ENCODE measurements around the gene ABHD13.
"Not testable (repeated sequence)": the region's sequence is repeated elsewhere in the genome, so short reads cannot be mapped to it uniquely, and the experiment has no call there.

ABHD13 gene

DNA sequence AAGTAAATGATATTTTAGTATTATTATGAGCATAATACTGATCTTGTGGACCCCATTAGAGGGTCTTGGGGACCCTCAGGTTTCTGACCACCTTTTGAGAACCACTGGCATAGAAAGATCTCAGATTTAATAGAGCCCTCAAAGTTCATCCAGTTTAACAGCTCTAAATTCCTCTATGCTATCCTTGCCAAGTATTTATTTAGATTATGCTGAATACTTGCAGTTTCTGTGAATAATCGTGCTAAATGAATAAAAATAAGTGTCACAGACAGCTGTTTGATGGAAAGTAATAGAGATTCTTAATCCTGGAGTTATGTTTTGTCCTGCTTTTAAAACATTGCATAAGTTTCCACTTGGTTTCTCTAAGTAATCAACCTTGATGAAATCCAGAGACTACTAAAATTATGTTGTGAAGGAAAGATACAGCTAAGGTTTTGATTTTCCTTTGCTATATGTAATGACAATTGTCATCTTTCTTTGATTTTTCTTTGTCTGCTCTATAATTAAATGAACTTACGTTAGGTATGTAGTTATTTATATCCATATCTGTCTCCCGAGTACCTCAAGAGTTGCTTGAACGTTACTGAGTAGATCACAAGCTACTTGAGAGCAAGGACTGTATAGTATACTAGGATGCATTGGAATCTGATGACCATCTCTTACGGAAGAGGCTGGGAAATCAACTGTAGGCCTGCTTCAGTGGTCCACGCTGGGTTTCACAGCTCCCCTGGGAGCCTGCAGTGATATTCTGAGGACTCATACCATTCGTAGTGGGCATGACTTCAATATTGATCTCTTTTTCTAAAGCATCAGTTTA lies 5.7 kb downstream of the ABHD13 start:
- no peak for DNase-seq (ENCODE audit: low spot score)

DNA sequence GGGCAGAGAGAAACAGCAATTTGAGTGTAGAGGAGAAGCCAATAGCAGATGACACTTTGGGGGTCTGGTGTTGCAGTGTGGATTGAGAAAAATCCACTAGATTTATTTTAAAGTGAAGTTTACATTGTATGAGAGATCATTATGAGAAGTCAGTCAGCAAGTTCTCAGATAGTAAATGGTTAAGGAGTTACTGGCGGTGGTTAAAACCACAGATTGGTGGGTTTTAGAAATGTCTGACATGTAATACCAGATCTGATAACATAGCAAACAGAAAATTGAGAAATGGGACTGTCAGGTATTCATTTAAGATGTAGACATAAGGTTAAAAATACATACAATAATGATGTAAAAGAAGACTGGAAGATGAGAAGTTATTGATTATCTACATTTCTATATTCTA lies 7.2 kb downstream of the ABHD13 start:
- DNase-seq (ENCODE audit: low spot score), result no peak

DNA sequence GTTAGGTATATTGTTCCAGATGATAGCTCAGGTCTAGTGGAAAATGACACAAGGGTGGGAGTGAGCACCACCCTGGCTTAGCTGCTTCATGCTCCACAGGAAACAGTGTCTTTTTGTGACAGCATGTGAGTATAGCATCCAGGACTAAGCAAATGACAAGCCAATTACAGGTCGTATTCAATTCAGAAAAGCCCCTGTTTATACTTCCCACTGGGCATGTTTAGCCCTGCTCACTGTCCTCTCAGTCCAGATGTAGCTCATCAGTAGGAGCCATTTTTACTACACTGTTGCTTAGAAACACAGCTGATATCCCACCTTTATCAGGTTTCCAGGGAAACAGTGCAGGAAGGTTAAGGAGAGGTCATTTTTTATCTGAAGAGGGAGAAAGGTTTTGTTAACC lies 8.0 kb downstream of the ABHD13 start:
- DNase-seq (ENCODE audit: low spot score), result no peak

DNA sequence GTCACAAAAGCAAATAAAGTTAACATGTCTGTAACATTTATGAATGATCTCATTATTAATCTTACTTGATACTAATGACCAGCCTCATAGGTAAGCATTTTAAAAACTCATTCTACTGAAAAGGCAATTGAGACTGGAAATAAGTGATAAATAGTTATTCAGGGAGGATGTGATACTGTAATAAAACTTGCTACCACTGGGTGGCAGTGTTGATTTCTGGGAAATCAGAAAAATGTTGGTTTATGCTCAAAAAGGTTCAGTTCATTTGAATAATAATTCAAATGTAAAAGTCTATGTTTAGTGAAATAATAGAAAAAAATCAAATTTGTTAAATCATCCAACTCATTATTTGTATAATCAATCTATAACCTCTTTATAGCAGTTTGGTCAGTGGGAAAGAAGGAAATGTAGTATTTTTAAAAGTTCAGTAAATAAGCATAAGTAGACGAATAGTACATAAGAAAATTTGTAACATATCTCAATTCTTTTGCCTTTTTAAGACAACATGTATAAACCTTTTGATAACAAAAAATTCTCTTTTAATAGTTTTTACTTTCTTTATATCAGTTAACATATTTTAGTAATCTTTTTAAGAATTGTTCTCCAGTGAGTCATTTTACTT lies 9.6 kb downstream of the ABHD13 start:
- DNase-seq (ENCODE audit: low spot score), result peak; percentile 39

DNA sequence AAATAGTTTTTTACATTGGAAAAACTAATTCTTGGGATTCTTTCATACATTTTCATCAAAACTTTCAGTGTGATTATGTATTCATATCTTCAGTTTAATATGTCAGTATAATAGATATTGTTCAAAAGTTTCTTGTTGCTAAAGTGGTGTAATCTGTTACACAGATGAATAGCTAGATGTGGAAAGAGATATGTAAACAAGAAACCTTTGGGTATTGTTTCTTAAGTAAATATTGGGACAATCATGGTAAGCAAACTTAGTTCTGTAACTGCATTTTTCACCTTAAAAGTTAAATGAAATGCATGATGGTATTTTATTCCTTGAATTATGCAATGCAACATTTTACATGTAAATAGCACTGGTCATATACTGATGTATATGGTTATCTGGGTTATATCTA lies 12.2 kb downstream of the ABHD13 start:
- DNase-seq (ENCODE audit: low spot score), result no peak

DNA sequence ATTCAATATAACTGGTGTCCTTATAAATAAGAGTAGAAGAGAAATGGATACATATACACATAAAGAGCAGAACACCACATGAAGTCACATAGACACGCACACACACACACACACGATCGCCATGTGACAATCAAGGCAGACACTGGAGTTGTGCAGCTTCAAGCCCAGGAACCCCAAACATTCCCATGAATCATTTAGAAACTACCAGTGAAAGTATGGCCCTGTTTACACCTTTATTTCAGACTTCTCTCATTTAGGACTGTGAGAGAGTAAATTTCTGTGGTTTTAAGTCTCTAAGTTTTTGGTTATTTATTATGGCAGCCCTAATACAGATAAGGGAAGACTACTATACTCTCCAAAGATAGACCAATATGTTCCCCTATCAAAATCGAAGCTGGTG lies 31.0 kb downstream of the ABHD13 start:
- no peak for DNase-seq (ENCODE audit: low spot score)

DNA sequence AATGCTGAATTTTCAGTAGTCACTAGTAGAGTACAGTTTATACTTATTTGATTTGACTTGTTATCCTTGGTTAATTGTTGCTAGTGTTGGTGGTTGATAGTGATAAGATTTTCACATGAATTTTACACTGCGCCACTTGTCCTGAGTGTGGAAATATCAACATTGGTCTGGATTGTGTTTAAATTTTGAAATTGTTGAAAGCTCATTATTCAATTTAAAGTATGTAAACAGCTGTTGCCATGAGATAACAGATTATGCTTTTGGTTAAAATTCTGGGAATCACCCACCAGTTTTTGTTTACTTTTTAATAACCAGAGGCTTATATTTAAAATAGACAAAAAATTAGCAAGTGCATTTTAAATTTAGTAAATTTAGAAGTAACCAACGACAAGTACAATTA lies 39.1 kb downstream of the ABHD13 start:
- no peak for DNase-seq (ENCODE audit: low spot score)

DNA sequence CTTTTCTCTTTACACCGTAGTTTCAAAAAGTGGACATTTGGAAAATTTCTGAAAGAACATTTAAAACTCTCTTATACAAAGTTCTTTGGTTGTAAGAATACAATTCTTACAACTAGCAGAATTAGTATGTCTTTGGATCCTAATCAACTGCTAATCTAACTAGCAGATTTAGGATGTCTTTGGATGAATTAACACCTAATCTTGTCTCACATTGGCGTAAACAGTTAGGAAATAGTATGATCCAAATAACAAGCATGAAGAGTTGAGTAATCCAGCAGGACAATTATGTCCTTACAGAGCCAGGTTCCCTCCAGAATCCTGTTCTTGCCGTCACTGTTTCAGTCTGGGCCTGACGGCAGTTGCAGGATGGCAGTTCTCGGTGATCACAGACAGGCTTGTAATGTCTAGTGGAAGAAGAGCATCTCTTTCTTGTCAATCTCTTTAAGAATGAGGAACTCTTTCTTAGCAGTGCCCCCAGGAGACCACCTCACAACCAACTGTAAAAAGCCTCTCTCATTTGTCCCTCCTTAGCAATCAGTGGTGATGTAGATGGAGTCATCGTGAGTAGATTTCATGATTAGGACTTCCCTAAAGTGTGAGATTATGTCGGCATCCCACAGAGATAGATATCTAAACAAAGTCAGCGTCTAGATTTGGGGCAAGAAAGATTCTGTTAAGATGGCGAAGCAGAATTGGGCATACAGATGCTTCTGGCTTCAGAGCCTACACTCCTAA lies 45.6 kb downstream of the ABHD13 start:
- no peak for DNase-seq (ENCODE audit: low spot score)

DNA sequence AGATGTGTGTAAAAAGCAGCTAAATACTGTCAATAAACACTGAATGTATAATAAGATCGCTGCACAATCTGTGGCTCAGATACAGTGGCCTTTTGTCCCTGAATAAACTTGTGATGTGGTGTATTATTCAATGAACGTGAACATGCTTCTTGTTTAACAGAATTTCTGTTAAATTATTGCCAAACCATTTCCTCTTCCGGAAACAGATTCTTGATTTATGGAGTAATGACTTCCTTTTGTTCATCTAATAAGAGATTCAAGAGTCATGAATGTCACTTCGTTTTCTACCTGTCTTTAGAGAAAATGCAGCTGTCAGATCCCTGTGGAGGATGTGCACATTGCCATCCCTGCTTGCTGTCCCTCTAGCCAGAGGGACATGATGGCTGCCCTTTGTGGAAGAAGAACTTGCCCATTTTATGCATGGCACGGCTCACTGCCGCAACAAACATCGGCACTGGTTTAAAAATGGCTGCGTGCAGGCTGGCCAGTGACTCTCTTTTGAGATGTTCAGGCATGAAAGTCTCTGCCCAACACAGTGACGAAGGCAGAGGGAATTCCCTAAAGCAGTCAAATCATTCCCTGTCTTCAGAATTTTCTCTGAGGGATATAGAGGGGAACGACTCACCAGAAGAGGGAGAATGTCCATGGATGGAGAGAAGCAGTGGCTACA lies 48.3 kb downstream of the ABHD13 start:
- no peak for DNase-seq (ENCODE audit: low spot score)

DNA sequence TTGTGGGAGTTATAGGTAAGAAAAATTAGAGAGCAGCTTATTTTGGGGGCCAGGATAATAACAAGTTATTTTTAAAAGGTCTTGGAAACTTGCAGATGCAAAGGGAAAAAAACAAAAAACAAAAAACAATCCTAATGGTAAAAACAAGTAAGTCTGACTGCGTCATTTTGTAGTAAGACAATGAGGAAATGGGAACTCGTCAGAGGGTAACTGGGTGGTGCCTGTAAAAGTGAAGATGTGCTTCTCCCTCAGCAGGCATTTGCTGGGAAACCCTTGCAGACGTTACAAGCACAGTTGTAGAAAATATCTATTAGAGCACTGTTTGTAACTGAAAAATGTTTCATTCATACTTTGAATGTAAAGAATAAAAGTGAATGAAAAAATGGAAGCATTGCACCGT lies 49.2 kb downstream of the ABHD13 start:
- DNase-seq (ENCODE audit: low spot score), result no peak

DNA sequence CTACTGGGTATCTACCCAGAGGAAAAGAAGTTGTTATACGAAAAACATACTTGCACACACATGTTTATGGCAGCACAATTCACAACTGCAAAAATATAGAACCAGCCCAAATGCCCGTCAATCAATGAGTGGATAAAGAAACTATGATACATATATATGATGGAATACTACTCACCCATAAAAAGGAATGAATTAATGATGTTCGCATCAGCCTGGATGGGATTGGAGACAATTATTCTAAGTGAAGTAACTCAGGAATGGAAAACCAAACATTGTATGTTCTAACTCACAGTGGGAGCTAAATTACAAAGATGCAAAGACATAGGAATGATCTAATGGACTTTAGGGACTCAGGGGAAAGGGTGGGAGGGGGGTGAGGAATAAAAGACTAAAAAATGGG lies 49.7 kb downstream of the ABHD13 start:
- not testable (repeated sequence) for DNase-seq (ENCODE audit: low spot score)

DNA sequence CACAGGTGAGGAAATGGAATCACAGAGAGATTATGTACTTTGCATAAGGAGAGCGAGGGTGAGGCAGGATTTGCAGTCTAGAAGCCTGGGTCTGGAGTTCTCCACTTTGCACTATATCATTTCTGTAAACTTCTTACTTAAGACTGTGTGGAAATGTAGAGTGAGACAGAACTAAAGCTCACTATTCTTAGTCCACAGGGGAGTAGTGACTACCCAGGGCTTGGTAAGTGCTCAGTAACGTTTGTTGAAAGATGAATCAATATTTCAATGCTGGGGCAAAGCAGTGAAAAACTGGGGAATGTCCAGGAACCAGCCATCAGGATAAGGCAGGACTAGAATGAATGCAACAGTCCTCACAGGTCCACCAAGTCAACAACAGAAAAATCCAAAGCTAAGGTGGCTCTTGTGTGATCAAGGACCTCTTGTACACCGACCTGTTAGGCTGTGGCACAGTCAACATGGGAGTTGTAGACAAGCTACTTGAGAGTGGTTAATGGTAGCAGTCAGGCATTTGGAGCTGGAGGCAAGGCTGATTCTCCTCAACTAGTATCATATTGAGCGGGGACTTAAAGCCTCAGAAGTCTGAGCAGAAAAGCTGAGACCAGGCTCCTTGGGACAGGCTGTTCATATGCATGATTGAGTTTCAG lies 50.4 kb downstream of the ABHD13 start:
- DNase-seq (ENCODE audit: low spot score), result no peak

DNA sequence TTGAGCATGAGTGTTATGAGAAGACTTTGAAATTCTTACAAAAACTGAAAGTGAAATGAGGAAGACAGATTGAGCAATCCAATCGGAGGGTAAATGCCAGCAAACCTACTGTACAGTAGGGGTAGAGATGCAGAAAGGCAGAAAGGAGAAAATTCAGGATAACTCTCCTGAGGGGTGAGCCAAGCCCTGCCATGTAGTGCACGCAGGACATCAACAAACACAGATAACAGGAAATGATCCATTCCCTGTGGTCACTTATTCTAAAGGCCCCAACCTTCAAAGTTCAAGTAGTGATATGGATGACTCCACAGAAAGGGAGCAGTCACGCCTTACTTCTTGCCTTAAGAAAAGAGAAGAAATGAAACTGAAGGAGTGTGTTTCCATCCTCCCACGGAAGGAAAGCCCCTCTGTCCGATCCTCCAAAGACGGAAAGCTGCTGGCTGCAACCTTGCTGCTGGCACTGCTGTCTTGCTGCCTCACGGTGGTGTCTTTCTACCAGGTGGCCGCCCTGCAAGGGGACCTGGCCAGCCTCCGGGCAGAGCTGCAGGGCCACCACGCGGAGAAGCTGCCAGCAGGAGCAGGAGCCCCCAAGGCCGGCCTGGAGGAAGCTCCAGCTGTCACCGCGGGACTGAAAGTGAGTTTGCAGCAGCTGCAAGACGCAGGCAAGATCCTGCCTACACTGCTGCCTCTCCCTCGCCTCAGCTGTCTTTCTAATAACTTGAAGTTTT lies 51.6 kb downstream of the ABHD13 start, which contains the start of gene TNFSF13B:
Gene TNFSF13B, plus strand, starts transcription at position 118 of the 728 bp plus-strand sequence. Its CDS starts 178 bp downstream, at position 296.
- peak; percentile 40 for DNase-seq (ENCODE audit: low spot score)

DNA sequence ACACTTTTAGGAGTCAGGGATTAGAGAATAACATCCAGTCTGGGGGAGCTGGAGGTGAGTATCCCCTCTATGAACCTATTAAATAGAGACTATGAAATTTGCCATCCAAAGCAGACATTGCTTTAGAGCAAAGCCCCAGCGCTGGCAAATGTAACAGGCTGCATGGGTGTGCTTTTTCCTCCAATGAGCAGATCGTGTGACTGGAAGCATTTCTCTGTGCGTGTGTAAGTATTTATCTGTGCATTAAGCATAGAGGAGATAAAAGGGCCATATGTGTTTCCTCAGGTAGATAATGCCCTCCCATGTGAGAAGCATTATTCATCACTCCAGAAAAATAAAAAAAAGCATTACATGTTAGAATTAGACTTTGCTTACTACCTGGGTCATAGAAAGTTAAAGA lies 52.2 kb downstream of the ABHD13 start:
- no peak for DNase-seq (ENCODE audit: low spot score)

DNA sequence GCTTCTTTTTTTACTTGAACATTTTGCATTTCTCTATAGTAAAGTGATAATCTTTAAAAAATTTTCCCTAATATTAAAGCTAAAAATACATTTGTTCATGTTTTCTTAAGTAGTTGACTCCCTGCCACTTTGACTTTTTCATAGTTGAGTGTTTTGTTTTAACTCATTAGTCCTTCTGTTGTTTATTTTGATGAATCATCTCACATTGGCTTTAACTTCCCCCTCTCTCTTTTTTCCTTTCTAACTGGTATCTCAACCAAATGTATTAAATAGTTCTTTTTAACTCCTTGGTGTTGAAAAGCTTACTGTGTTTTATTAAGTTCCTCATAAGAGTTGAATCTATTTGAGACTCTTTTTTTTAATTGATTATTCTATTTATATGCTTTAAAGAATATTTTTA lies 54.1 kb downstream of the ABHD13 start:
- peak; percentile 7 for DNase-seq (ENCODE audit: low spot score)

DNA sequence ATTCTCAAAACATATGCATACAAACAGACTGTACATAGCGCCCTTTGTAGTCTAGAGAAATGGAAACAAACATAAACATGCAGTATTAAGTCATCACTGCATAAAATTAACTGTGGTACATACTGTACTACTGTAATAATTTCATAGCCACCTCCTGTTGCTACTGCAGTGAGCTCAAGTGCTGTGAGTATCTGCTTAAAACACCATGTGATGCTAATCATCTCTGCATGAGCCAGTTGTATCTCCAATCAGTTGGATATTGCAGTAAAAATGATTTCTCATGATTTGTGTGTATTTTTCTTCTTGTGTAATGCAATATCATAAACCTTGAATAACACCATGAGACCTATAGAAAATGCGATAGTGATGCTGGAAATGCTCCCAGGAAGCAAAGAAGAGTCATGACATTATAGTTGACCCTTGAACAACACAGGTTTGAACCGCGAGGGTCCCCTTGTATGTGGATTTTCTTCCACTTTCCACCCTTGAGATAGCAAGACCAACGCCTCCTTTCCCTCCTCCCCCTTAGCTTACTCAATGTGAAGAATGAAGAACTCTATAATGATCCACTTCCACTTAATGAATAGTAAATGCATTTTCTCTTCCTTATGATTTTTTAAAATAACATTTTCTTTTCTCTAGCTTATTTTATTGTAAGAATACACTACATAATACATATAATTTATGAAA lies 55.4 kb downstream of the ABHD13 start:
- no peak for DNase-seq (ENCODE audit: low spot score)

DNA sequence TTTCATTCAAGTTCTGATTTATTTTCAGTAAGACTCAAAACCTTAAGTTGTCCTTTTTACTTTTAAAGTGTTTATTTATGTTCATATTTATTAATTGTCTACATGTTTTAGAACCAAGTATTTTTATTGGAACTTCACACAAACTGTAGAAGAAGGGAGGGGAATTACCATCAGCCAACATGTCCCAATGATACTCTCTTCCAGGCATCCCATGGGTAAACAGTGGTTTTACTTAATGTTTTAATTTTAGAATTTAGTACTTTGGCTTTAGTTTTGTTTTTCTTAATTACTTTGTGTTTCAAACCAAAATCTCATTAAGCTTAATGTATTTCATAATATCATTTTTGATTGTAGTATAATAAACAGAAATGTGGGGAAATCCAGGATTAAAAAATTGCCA lies 56.5 kb downstream of the ABHD13 start:
- DNase-seq (ENCODE audit: low spot score), result no peak

DNA sequence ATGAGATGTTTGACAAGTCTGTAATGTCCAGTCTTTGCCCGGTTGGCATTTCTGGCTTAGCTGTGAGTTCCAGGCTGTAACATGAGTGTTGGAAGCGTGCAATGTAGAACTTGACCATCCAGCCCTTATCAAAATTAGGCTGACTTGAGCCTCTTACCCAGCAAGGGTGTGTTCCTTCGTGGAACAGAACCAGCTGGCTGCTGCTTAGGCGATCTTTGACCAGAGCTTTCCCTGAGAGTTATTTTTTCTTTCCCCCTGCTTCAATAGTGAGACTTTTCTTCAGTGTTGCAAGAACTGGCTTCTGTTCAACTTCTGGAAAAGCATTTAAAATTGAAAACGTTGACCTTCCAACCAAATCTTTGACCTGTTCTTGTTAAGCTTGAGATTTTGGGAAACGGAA lies 57.9 kb downstream of the ABHD13 start:
- no peak for DNase-seq (ENCODE audit: low spot score)

DNA sequence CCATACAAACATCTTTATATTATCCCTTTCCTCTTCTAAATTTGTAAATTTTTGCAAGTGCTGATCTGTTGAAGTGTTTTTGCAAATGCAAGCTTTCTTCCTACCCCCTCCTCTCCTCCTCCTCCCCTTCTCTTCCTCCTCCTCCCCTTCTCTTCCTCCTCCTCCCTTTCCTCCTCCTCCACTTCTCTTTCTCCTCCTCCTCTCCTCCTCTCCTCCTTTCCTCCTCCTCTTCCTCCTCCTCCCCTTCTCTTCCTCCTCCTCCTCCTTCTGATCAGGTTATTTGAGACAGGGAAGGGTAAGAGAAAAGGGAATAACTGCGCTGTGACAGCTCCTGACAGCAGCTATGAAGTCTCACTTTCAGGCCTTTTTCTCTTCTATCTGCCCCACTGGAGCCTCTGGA lies 60.3 kb downstream of the ABHD13 start:
- no peak for DNase-seq (ENCODE audit: low spot score)

DNA sequence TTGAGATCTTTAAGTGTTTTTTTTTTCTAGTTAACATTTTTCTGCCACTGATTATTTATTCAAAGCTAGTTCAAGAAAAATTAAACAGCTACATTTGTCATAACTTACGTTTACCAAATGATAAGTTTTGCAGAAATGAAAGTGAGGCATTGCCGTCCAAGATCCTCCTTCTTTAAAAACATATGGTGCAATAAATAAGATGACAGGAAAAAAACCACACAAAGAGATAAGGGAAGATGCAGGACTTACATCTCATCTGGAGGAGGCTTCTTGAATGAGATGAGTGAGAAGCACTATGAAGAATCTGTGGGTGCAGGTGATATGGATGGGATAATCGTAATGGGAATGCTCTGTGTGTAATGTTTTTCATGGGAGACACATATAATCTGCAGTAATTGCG lies 63.7 kb downstream of the ABHD13 start:
- DNase-seq (ENCODE audit: low spot score), result no peak

DNA sequence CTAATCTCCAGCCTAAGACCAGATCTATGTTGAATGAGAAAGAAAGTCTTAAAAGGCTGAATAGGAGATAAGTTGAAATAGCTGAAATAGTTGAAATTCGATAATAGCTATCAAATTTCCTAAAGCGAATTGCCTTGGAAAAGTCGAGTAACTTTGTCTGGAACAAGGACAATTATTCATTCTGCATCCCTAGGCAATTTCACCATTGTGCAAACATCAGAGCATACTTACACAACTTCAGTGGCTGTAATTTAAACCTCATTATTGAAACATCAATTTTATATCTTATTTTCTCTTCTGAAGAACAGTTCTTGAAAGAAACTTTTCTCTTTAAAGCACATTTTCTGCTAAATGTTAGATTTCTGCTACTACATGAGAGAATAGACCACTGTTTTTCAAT lies 64.9 kb downstream of the ABHD13 start:
- no peak for DNase-seq (ENCODE audit: low spot score)
